RWPE1 (cell line): Measurements from ENCODE around the gene CCDC92B.

Experiments used
- CTCF ChIA-PET: fragments of 350-600 bp; sonication (Branson Sonifier 250); formaldehyde crosslinking; extraction: SDS; loops from one replicate; lab custom pipeline; 2021; lab: Yijun Ruan, JAX
- POLR2A ChIA-PET: fragments of 400-600 bp; formaldehyde crosslinking; extraction: SDS; loops from one replicate; lab custom pipeline; 2020; ENCODE audit warnings: antibody characterized with exemption; ENCODE audit not compliant: low non-redundant PET; lab: Yijun Ruan, JAX
- DNase-seq: peaks from one replicate; pipeline ENCODE4 v3.0.0; 2012; ENCODE audit warnings: low spot score
- H3K27ac ChIP-seq: fragments of 450-650 bp; 2 replicates; pipeline ENCODE4 v1.5.1; 2017
- TF ChIP-seq, protein P1 (sequence below): fragments of 450-650 bp; conservative IDR thresholded peaks from 2 replicates; pipeline ENCODE4 v1.5.1; 2017; ENCODE audit warnings: low read depth, mild to moderate bottlenecking

CCDC92B gene

GRCh38 chr17:2755891-2756724, 6.7 kb upstream of the CCDC92B start:
- TF ChIP-seq, protein P1, sequence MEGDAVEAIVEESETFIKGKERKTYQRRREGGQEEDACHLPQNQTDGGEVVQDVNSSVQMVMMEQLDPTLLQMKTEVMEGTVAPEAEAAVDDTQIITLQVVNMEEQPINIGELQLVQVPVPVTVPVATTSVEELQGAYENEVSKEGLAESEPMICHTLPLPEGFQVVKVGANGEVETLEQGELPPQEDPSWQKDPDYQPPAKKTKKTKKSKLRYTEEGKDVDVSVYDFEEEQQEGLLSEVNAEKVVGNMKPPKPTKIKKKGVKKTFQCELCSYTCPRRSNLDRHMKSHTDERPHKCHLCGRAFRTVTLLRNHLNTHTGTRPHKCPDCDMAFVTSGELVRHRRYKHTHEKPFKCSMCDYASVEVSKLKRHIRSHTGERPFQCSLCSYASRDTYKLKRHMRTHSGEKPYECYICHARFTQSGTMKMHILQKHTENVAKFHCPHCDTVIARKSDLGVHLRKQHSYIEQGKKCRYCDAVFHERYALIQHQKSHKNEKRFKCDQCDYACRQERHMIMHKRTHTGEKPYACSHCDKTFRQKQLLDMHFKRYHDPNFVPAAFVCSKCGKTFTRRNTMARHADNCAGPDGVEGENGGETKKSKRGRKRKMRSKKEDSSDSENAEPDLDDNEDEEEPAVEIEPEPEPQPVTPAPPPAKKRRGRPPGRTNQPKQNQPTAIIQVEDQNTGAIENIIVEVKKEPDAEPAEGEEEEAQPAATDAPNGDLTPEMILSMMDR: no peak
- no peak overlapping the region for H3K27ac ChIP-seq
- no peak for DNase-seq
- CTCF ChIA-PET: no interaction called here
- POLR2A ChIA-PET: no interaction called here

DNA sequence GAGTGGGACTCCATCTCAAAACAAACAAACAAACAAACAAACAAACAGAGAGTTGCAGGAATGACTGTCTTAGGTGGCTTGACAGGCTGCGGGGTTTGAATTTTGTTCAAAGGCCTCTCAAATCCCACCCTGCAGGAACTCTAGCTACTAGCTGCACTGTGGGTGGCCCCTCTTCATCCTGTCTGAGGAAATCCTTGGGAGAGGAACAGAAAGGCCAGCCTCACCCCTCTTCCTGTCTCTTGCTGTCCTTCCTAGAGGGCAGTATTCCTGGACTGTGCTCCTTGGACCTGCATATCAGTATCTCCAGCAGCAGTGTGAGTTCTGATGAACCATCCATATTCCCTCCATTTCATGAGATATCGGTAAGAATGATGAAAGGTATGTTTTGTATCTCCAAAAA, 2.0 kb upstream of the CCDC92B start:
- no peak for DNase-seq
- TF ChIP-seq, protein P1: no peak
- H3K27ac ChIP-seq: no peak overlapping the region
- ChIA-PET CTCF (interaction anchor here (0.6 kb wide), 1 partner anchor 12 kb away, joined by 3 read pairs; no protein-coding TSS in a partner anchor), POLR2A (no interaction called here)

DNA sequence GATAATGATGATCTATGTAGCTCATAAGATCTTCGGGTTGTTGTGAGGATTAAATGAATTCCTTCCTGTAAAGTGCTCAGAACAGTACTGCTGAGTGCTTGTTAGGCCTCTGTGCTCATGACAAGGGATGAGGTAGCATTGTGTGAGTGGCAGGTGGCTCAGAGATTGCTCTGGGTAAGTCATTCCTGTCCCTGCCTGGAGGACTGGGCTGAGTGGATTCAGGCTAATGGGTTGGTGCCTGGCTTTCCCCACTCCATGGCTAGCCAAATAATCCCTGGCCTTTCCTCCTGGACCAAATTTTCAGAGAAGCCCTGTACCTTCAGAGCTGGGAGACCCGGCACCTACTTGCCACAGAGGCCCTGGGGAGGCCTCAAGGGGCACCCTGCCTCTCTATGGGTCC, 1.3 kb upstream of the CCDC92B start:
- H3K27ac ChIP-seq: no peak overlapping the region
- no peak for DNase-seq
- ChIA-PET CTCF (interaction anchor here (0.6 kb wide), 1 partner anchor 40 kb away, joined by 3 read pairs; no protein-coding TSS in a partner anchor), POLR2A (no interaction called here)
- TF ChIP-seq, protein P1: no peak

DNA sequence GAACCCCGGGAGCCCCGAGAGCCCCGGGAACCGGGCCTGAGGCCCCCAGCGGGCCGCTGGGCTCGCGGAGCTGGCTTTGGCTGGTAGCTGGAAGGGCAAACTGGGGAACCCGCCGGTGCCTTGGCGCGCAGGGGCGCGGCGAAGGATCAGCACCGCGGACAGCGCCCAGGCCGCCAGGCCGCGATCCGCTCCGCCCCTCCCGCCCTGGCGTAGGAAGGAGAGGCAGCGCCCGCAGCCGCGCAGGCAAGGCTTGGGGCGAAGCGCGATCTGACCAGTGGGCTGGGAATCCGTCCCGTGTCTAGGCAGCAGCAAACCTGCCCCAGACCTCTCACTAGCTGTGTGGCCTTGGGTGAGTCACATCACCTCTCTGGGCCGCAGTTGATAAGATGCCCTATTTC, 331 bp upstream of the CCDC92B start:
- TF ChIP-seq, protein P1: no peak
- peak; percentile 87 for DNase-seq
- ChIA-PET POLR2A (no interaction called here), CTCF (interaction anchor here (0.6 kb wide), 1 partner anchor 256 kb away, joined by 4 read pairs; no protein-coding TSS in a partner anchor)
- H3K27ac ChIP-seq: no peak overlapping the region

DNA sequence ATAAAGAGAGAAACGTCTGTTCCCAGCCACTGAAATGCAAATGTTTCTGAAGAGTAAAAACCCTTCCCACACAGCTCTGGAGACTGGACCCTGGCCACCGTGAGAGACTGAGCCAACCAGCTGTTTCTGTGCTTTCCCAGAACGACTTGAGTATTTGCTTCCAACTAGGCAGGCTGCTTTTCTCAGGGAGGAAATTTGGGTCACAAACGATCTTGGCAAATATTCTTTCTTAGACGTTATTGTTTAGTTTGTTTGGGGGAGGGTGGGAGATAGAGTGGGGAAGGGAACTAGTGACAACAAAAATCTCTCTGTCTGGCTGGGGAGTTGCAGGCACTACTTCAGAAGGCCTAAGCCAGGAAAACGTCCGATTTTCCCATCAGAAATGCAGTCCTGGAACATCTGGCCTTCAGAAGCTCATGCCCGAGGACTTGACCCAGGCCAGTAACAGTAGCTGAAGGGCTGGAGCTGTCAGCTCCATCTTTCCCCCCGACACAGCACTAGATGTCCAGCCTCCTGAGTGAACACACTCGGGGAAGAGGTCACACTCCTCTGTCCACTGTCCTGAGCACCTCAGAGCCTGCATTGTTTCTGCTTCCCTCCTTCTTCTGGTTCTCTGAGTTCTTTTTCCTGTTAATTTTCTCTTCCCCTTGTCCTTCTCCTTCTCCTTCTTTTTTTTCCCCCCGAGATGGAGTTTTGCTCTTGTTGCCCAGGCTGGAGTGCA, 4.0 kb downstream of the CCDC92B start:
- ChIA-PET CTCF (no interaction called here), POLR2A (no interaction called here)
- H3K27ac ChIP-seq: no peak overlapping the region
- no peak for DNase-seq
- TF ChIP-seq, protein P1: no peak

GRCh38 chr17:2737693-2738092, 11.8 kb downstream of the CCDC92B start:
- no peak for DNase-seq
- CTCF ChIA-PET: no interaction called here
- peak overlapping the region; percentile 88 for H3K27ac ChIP-seq
- TF ChIP-seq, protein P1: no peak
- POLR2A ChIA-PET: no interaction called here
